SK-N-SH (cell line): ENCODE results near the gene SESN2. TPM values are rescaled to one million over a fixed set of nuclear protein-coding genes. Genes with fewer than 3 reads are reported as not detected.
A peak's percentile ranks its signal among the peaks of the same experiment; 100 is the strongest.

Source experiments
- CTCF ChIA-PET: fragments of 300-600, 350-600 bp; formaldehyde crosslinking; extraction: SDS; loops from one replicate; lab custom pipeline; 2021; lab: Yijun Ruan, JAX
- POLR2A ChIA-PET: fragments of 350-600 bp; sonication (Branson Sonifier 250); formaldehyde crosslinking; extraction: SDS; loops from one replicate; lab custom pipeline; 2020; ENCODE audit warnings: antibody characterized with exemption, inconsistent platforms; lab: Yijun Ruan, JAX
- DNase-seq: peaks from one replicate; pipeline ENCODE4 v3.0.0; 2012
- H2AFZ ChIP-seq: fragments of 200-600 bp; sonication (generic); 2 replicates; pipeline ENCODE4 v1.8.1; 2016; ENCODE audit warnings: antibody characterized with exemption, mild to moderate bottlenecking, low read depth
- H3F3A ChIP-seq: fragments of 200-600 bp; sonication (generic); replicated peaks from 2 replicates; pipeline ENCODE3; 2016; ENCODE audit warnings: antibody characterized with exemption, mild to moderate bottlenecking; ENCODE audit not compliant: insufficient read depth
- H3K27ac ChIP-seq, 2 experiments: fragments of 200-500 bp in 1 of 2; fragments of 200-600 bp in 1 of 2; sonication (Bioruptor generic) in 1 of 2; sonication (generic), shearing (Covaris generic) in 1 of 2; 2 replicates each; pipeline versions ENCODE4 v1.5.1 to v1.6.1; 2014 to 2016; ENCODE audit warnings: low read depth in 2 of 2, inconsistent platforms in 1 of 2, low read length in 1 of 2, mild to moderate bottlenecking in 1 of 2, mixed read lengths in 1 of 2
- H3K27me3 ChIP-seq: fragments of 200-600 bp; sonication (generic), shearing (Covaris generic); 2 replicates; pipeline ENCODE4 v1.6.1; 2016; ENCODE audit warnings: mixed run types; ENCODE audit not compliant: insufficient read depth
- H3K36me3 ChIP-seq, 2 experiments: fragments of 200-500 bp in 1 of 2; fragments of 200-600 bp in 1 of 2; sonication (Bioruptor generic) in 1 of 2; sonication (generic) in 1 of 2; replicated peaks in 1 of 2; 2 replicates each; pipeline versions ENCODE3 to v1.5.1; 2014 to 2016; ENCODE audit warnings: low read length in 1 of 2, mild to moderate bottlenecking in 1 of 2; ENCODE audit not compliant: insufficient read depth in 2 of 2, control insufficient read depth in 1 of 2
- H3K4me1 ChIP-seq, 2 experiments: fragments of 200-500 bp in 1 of 2; fragments of 200-600 bp in 1 of 2; sonication (Bioruptor generic) in 1 of 2; sonication (generic), shearing (Covaris generic) in 1 of 2; 2 replicates each; pipeline versions ENCODE4 v1.5.1 to v1.6.1; 2014 to 2016; ENCODE audit warnings: low read depth in 1 of 2, low read length in 1 of 2, mixed run types in 1 of 2; ENCODE audit not compliant: insufficient read depth in 2 of 2, control insufficient read depth in 1 of 2
- H3K4me2 ChIP-seq: fragments of 200-600 bp; sonication (generic), shearing (Covaris generic); 2 replicates; pipeline ENCODE4 v1.6.1; 2017; ENCODE audit warnings: mixed run types
- H3K4me3 ChIP-seq, 2 experiments: fragments of 200-500 bp in 1 of 2; fragments of 200-600 bp in 1 of 2; sonication (Bioruptor generic) in 1 of 2; sonication (generic), shearing (Covaris generic) in 1 of 2; 2 replicates each; pipeline versions ENCODE4 v1.5.1 to v1.8.1; 2014 to 2016; ENCODE audit warnings: low read depth in 2 of 2, inconsistent platforms in 1 of 2, low read length in 1 of 2, mild to moderate bottlenecking in 1 of 2, mixed read lengths in 1 of 2, moderate library complexity in 1 of 2
- H3K79me2 ChIP-seq: fragments of 200-600 bp; sonication (generic); 2 replicates; pipeline ENCODE4 v1.8.1; 2017; ENCODE audit warnings: mild to moderate bottlenecking; ENCODE audit not compliant: insufficient read depth
- H3K9ac ChIP-seq: fragments of 200-600 bp; sonication (generic); 2 replicates; pipeline ENCODE4 v1.6.1; 2017; ENCODE audit warnings: mixed run types
- H3K9me2 ChIP-seq: fragments of 200-600 bp; sonication (generic); 2 replicates; pipeline ENCODE4 v1.6.1; 2017; ENCODE audit warnings: mixed run types
- H3K9me3 ChIP-seq: fragments of 200-600 bp; sonication (generic); 2 replicates; pipeline ENCODE4 v1.6.1; 2017; ENCODE audit warnings: mixed run types, mild to moderate bottlenecking, moderate library complexity
- H4K20me1 ChIP-seq: fragments of 200-600 bp; sonication (generic); 2 replicates; pipeline ENCODE4 v1.6.1; 2017; ENCODE audit warnings: mild to moderate bottlenecking, mixed run types; ENCODE audit not compliant: insufficient read depth
- CHD2 ChIP-seq: fragments of 150-350 bp; IDR thresholded peaks from 2 replicates; pipeline ENCODE4 v1.6.1; 2018; ENCODE audit warnings: low read length; ENCODE audit not compliant: partially characterized antibody
- EZH2phosphoT487 ChIP-seq: fragments of 200-600 bp; sonication (generic); IDR thresholded peaks from 2 replicates; pipeline ENCODE4 v1.6.1; 2017; ENCODE audit warnings: low read depth, mixed run types, mild to moderate bottlenecking, antibody characterized with exemption, moderate library complexity, borderline replicate concordance
- FOXJ3 ChIP-seq: sonication (generic); formaldehyde crosslinking; IDR thresholded peaks from 2 replicates; pipeline ENCODE4 v1.5.1; 2020; ENCODE audit warnings: mild to moderate bottlenecking, missing genetic modification reagents
- FOXM1 ChIP-seq: IDR thresholded peaks from 2 replicates; pipeline ENCODE4 v1.4.0; 2012; ENCODE audit warnings: low read depth, mild to moderate bottlenecking
- GATA2 ChIP-seq: sonication (generic); formaldehyde crosslinking; IDR thresholded peaks from 2 replicates; pipeline ENCODE4 v1.5.0; 2020; ENCODE audit warnings: mild to moderate bottlenecking, missing genetic modification reagents
- JUND ChIP-seq: IDR thresholded peaks from 2 replicates; pipeline ENCODE4 v1.4.0; 2012
- MEF2A ChIP-seq: IDR thresholded peaks from 2 replicates; pipeline ENCODE4 v1.4.0; 2012; ENCODE audit warnings: low read depth, borderline replicate concordance
- NRF1 ChIP-seq: IDR thresholded peaks from 2 replicates; pipeline ENCODE4 v1.6.1; 2012; ENCODE audit warnings: low read depth, mild to moderate bottlenecking, low read length
- POLR2AphosphoS5 ChIP-seq: IDR thresholded peaks from 2 replicates; pipeline ENCODE4 v1.6.1; 2012; ENCODE audit warnings: low read depth, low read length
- RAD21 ChIP-seq: IDR thresholded peaks from 2 replicates; pipeline ENCODE4 v1.6.1; 2012; ENCODE audit warnings: mild to moderate bottlenecking, low read length
- RCOR1 ChIP-seq: fragments of 150-350 bp; IDR thresholded peaks from 2 replicates; pipeline ENCODE4 v1.6.1; 2017; ENCODE audit warnings: antibody characterized with exemption, low read length
- RXRA ChIP-seq: IDR thresholded peaks from 2 replicates; pipeline ENCODE4 v1.4.0; 2012; ENCODE audit warnings: low read depth, mild to moderate bottlenecking, borderline replicate concordance
- SIN3A ChIP-seq: IDR thresholded peaks from 2 replicates; pipeline ENCODE4 v1.6.1; 2012; ENCODE audit warnings: low read depth, mild to moderate bottlenecking, low read length, moderate library complexity, borderline replicate concordance
- SMC3 ChIP-seq: IDR thresholded peaks from 2 replicates; pipeline ENCODE4 v1.6.1; 2012; ENCODE audit warnings: low read depth, low read length, improper control_type of control experiment
- TCF12 ChIP-seq: IDR thresholded peaks from 2 replicates; pipeline ENCODE4 v1.4.0; 2012
- TEAD4 ChIP-seq: IDR thresholded peaks from 2 replicates; pipeline ENCODE4 v1.4.0; 2012; ENCODE audit warnings: mild to moderate bottlenecking, borderline replicate concordance; ENCODE audit not compliant: insufficient read depth
- YY1 ChIP-seq: IDR thresholded peaks from 2 replicates; pipeline ENCODE4 v1.4.0; 2012; ENCODE audit warnings: low read depth, mild to moderate bottlenecking
- WGBS: methylation state at CpG from one replicate; pipeline ENCODE4 v1.1.6; 2017; ENCODE audit warnings: low lambda C conversion rate; 5-methylcytosine and 5-hydroxymethylcytosine counted together
- polyA plus RNA-seq, 3 experiments: library from polyadenylated mRNA; depleted of rRNA; stranded (reverse); fragments of >200 nt; gene quantifications; 2 replicates each; pipeline ENCODE4 v1.2.3, GENCODE V29; 2012
- TF ChIP-seq, protein P1 (sequence below): IDR thresholded peaks from 2 replicates; pipeline ENCODE4 v1.4.0; 2012; ENCODE audit warnings: low read depth, borderline replicate concordance
- TF ChIP-seq, protein P2 (sequence below): fragments of 150-350 bp; IDR thresholded peaks from 2 replicates; pipeline ENCODE4 v1.6.1; 2017; ENCODE audit warnings: antibody characterized with exemption, low read length, low read depth, borderline replicate concordance
- TF ChIP-seq, protein P3 (sequence below): fragments of 200-600 bp; sonication (generic); IDR thresholded peaks from 2 replicates; pipeline ENCODE4 v1.6.1; 2017; ENCODE audit warnings: antibody characterized with exemption, mild to moderate bottlenecking, moderate library complexity

The SESN2 gene
- polyA plus RNA-seq, 1 of the 3 experiments (the other 2 are of a cell fraction), result 14.1 TPM

DNA sequence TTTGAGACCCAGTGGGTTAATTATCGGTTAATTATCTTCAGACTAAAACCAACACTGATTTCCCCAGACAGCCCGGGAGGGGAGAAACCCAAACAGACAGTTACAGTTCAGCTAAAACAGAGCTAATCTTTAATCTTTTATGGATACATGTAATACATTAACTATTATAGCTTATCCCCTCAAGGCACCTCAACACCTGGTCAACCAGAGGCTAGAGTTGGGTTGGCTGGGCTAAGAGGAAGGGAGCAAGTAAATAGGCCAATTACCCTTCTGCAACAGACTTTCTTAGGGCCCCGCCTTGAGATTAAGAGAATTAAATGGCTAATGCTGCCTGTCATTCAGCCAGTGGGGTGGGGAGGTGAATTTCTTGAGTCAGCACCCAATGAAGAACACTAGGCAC, 62.9 kb downstream of the SESN2 start:
- Histone ChIP-seq H3K36me3 (no peaks in the 10 kb centered on the region), H3F3A (peaks cover 6% of the 10 kb centered on the region), H3K79me2 (no peaks in the 10 kb centered on the region), H2AFZ (no peak overlapping the region), H3K9ac (no peak overlapping the region), H3K9me2 (no peaks in the 10 kb centered on the region), H4K20me1 (no peaks in the 10 kb centered on the region), H3K9me3 (no peaks in the 10 kb centered on the region), H3K27ac (no peak overlapping the region), H3K4me3 (no peak overlapping the region), H3K4me2 (no peak overlapping the region), H3K27me3 (no peaks in the 10 kb centered on the region; the same call in 1 of the 2 replicates), H3K4me1 (peaks cover 0 to 2% of the 10 kb centered on the region in 2 experiments; a peak in 1 of 4 replicates)
- 67% methylated on average over 3 of the region's 3 CpGs for WGBS
- POLR2A ChIA-PET, result no interaction called here
- no peak for DNase-seq
- no peak for TF ChIP-seq MEF2A
- no peak for TF ChIP-seq SIN3A
- TF ChIP-seq POLR2AphosphoS5, result no peak
- no peak for TF ChIP-seq FOXM1
- no peak for TF ChIP-seq CHD2
- CTCF ChIA-PET, result interaction anchor here (1.1 kb wide), 2 partner anchors 37 to 74 kb away, joined by 3 read pairs; no protein-coding TSS in a partner anchor

DNA sequence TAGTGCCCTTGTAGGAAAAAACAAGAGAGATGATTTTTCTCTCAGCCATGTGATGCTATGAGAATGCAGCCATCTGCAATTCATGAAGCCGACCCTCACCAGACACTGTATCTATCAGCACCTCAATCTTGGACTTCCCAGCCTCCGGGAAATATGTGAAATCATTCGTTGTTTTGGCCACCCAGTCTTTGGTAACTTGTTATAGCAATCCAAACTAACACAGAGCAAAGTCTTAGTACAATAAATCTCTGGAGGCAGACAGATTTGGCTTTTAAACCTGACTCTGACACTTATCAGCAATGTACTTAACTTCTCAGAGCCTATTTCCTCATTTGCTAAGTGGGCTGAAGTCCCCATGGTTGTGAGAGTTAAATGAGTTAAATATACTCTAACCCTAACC, 64.4 kb downstream of the SESN2 start:
- WGBS, result 9% methylated on average over 3 of the region's 3 CpGs
- no peak overlapping the region for H2AFZ ChIP-seq
- H3K9me2 ChIP-seq, result no peaks in the 10 kb centered on the region
- no peak overlapping the region for H3K4me2 ChIP-seq
- no peaks in the 10 kb centered on the region for H3K79me2 ChIP-seq
- DNase-seq, result peak; percentile 36
- H3K4me1 ChIP-seq, result peaks cover 3 to 5% of the 10 kb centered on the region in 2 experiments; a peak in 1 of 4 replicates
- ChIA-PET CTCF (no interaction called here), POLR2A (no interaction called here)
- no peaks in the 10 kb centered on the region for H4K20me1 ChIP-seq
- no peak overlapping the region for H3K4me3 ChIP-seq
- peaks cover 8% of the 10 kb centered on the region for H3F3A ChIP-seq
- peak overlapping the region in 1 of 2 experiments; percentile 30; a peak in 2 of 4 replicates for H3K27ac ChIP-seq
- no peaks in the 10 kb centered on the region; the same call in 1 of the 2 replicates for H3K27me3 ChIP-seq
- no peaks in the 10 kb centered on the region for H3K9me3 ChIP-seq
- TF ChIP-seq RCOR1 (peak; percentile 60; the same call in 1 of the 2 replicates), NRF1 (no peak), EZH2phosphoT487 (no peak), GATA2 (CRISPR knock-in tag) (0 out of 2 replicates have a peak, but pooled peaks have one; percentile 40)
- H3K36me3 ChIP-seq, result no peaks in the 10 kb centered on the region
- H3K9ac ChIP-seq, result no peak overlapping the region

DNA sequence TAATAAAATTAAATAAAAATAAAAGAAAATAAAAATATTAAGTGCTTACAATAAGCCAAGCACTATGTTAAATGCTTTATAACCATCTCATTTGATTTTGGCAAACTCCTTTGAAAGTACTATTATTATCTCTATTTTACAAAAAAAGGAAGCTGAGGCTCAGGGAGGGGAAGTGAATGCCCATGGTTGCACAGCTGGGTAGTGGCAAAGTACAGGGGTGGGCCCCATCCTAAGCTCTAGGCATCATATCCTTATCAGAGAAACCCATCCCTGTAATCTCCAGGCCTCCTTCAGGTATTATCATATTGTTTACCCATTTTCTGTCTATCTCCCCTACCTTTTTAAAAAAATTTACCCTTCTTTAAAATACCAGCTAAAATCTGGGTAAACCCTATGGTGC, 67.2 kb downstream of the SESN2 start:
- Histone ChIP-seq H3K4me1 (peaks cover 9% of the 10 kb centered on the region in 2 experiments; a peak in 2 of 4 replicates), H3K9ac (no peak overlapping the region), H3F3A (peaks cover 11% of the 10 kb centered on the region), H3K27me3 (no peaks in the 10 kb centered on the region; the same call in 1 of the 2 replicates), H3K27ac (no peak overlapping the region), H4K20me1 (no peaks in the 10 kb centered on the region), H3K79me2 (peaks cover 19% of the 10 kb centered on the region; the same call in 1 of the 2 replicates), H3K9me2 (no peaks in the 10 kb centered on the region), H3K4me2 (no peak overlapping the region), H2AFZ (no peak overlapping the region), H3K4me3 (no peak overlapping the region), H3K36me3 (peaks cover 0 to 3% of the 10 kb centered on the region in 2 experiments), H3K9me3 (no peaks in the 10 kb centered on the region)
- ChIA-PET CTCF (interaction anchor here (1.0 to 2.0 kb wide), 4 partner anchors 33 to 77 kb away, joined by 3 to 5 read pairs (median 4); no protein-coding TSS in a partner anchor), POLR2A (no interaction called here)
- no peak for DNase-seq
- TF ChIP-seq RXRA (no peak), RAD21 (no peak), YY1 (no peak), SMC3 (no peak), JUND (no peak), TEAD4 (no peak), EZH2phosphoT487 (no peak), FOXJ3 (no peak), TCF12 (no peak), POLR2AphosphoS5 (no peak)
- TF ChIP-seq, protein P1, sequence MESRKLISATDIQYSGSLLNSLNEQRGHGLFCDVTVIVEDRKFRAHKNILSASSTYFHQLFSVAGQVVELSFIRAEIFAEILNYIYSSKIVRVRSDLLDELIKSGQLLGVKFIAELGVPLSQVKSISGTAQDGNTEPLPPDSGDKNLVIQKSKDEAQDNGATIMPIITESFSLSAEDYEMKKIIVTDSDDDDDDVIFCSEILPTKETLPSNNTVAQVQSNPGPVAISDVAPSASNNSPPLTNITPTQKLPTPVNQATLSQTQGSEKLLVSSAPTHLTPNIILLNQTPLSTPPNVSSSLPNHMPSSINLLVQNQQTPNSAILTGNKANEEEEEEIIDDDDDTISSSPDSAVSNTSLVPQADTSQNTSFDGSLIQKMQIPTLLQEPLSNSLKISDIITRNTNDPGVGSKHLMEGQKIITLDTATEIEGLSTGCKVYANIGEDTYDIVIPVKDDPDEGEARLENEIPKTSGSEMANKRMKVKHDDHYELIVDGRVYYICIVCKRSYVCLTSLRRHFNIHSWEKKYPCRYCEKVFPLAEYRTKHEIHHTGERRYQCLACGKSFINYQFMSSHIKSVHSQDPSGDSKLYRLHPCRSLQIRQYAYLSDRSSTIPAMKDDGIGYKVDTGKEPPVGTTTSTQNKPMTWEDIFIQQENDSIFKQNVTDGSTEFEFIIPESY, result no peak
- TF ChIP-seq, protein P2, sequence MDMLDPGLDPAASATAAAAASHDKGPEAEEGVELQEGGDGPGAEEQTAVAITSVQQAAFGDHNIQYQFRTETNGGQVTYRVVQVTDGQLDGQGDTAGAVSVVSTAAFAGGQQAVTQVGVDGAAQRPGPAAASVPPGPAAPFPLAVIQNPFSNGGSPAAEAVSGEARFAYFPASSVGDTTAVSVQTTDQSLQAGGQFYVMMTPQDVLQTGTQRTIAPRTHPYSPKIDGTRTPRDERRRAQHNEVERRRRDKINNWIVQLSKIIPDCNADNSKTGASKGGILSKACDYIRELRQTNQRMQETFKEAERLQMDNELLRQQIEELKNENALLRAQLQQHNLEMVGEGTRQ, result no peak
- TF ChIP-seq, protein P3, sequence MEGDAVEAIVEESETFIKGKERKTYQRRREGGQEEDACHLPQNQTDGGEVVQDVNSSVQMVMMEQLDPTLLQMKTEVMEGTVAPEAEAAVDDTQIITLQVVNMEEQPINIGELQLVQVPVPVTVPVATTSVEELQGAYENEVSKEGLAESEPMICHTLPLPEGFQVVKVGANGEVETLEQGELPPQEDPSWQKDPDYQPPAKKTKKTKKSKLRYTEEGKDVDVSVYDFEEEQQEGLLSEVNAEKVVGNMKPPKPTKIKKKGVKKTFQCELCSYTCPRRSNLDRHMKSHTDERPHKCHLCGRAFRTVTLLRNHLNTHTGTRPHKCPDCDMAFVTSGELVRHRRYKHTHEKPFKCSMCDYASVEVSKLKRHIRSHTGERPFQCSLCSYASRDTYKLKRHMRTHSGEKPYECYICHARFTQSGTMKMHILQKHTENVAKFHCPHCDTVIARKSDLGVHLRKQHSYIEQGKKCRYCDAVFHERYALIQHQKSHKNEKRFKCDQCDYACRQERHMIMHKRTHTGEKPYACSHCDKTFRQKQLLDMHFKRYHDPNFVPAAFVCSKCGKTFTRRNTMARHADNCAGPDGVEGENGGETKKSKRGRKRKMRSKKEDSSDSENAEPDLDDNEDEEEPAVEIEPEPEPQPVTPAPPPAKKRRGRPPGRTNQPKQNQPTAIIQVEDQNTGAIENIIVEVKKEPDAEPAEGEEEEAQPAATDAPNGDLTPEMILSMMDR, result no peak
